ENCODE measurements around the gene HSPB9.
A peak's percentile ranks its signal among the peaks of the same experiment; 100 is the strongest.

The HSPB9 gene

GRCh38 chr17:42112552-42113176 lies 9.9 kb upstream of the HSPB9 start, which contains the start of gene DHX58:
Gene DHX58 (minus strand): TSS chr17:42112714. CDS start chr17:42111892, 822 bp downstream.
- TF ChIP-seq, protein P1, sequence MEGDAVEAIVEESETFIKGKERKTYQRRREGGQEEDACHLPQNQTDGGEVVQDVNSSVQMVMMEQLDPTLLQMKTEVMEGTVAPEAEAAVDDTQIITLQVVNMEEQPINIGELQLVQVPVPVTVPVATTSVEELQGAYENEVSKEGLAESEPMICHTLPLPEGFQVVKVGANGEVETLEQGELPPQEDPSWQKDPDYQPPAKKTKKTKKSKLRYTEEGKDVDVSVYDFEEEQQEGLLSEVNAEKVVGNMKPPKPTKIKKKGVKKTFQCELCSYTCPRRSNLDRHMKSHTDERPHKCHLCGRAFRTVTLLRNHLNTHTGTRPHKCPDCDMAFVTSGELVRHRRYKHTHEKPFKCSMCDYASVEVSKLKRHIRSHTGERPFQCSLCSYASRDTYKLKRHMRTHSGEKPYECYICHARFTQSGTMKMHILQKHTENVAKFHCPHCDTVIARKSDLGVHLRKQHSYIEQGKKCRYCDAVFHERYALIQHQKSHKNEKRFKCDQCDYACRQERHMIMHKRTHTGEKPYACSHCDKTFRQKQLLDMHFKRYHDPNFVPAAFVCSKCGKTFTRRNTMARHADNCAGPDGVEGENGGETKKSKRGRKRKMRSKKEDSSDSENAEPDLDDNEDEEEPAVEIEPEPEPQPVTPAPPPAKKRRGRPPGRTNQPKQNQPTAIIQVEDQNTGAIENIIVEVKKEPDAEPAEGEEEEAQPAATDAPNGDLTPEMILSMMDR (IDR thresholded peaks at IDR 0.05) = no peak

DNA sequence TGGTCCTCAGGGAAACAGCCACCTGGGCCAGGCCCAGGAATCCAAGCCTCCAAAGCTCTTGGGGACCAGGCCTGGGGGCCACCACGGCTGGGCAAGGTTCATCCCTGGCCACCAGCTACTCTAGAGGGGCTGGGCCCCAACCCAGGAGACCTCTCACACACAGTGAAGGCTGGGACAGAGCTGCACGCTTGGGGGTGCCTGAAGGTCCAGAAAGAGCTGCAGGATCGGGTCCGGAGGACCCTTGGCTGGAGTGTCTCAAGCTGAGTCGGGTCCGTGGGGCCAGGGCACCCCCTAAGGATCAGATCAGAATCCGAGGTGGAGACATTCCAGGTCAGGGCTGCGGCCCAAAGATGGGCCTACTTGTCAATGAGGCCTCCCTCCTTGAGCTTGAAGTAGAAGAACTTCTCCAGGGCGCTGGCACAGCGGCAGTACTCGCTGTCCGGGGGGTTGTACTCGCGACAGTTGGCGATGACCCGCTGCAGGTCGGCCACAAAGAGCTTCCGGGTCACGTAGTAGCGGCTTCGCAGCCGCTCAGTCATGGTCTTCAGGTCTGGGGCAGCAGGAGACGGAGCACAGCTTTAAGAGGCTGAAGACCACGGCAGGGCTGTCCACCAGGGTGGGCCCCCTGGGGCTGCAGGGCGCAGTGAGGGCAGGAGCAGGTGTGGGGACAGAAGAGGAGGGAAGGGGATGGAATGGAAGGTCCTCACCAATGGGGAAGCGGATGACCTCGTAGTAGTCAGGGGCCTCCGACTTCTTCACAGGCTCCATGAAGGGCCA lies 9.1 kb upstream of the HSPB9 start:
- TF ChIP-seq, protein P1 (IDR thresholded peaks at IDR 0.05) = no peak

DNA sequence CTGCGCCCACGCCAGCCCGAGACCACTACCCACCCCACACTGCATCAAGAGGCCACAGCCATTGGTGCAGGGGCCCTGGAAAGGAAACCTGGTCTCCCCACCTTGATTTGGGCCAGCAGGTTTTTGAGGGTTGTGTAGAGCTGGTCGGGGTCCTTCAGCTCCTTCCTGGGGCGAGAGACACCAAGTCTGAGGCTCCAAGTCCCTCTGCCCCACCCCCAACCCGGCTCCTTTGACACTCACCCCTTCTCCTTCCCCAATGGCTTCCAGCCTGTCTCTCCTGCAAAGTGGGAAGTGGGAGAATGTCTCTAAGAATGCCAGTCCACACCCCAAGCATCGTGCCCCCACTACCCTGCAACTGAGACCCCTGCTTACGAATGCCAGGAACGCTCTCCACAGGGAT lies 8.5 kb upstream of the HSPB9 start:
- TF ChIP-seq, protein P1 (IDR thresholded peaks at IDR 0.05) = no peak

- TF ChIP-seq, protein P1 (IDR thresholded peaks at IDR 0.05) = peak; percentile 85
Observed at GRCh38 chr17:42116705-42117396, 5.8 kb upstream of the HSPB9 start.

DNA sequence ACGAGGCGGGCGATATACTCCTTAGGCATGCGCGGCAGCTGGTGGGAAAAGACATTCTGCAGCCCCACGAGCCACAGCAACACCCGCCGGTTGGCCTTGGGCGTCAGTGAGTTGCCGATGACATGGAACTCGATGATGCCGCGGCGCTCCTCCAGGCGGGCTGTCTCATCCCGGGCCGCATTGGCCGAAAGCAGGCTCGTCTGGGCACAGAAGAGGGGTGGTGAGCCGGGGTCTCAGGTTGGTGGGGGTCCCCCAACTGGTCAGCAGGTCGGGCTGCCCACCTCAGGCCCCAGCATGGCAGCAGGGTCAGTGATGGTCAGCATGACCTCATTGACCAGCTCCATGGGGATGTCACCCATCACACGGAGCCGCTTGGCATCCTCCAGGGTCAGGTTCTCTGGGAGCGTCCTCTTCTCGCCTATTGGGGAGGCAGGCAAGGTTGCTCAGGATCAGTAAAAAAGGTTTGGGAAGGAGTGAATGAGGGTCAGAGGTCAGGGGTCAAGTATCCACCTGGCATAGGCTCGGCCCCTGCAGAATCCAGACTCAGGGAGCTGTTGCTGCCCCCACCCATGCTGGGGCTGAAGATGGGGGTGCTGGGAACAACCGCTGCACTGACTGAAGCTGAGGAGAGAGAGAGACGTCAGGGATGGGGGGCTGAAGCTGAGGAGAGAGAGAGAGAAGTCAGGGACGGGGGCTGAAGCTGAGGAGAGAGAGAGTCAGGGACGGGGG lies 5.0 kb upstream of the HSPB9 start:
- TF ChIP-seq, protein P1 (IDR thresholded peaks at IDR 0.05) = no peak

- TF ChIP-seq, protein P1 (IDR thresholded peaks at IDR 0.05) = no peak
Observed at GRCh38 chr17:42118126-42118510, 4.5 kb upstream of the HSPB9 start.

DNA sequence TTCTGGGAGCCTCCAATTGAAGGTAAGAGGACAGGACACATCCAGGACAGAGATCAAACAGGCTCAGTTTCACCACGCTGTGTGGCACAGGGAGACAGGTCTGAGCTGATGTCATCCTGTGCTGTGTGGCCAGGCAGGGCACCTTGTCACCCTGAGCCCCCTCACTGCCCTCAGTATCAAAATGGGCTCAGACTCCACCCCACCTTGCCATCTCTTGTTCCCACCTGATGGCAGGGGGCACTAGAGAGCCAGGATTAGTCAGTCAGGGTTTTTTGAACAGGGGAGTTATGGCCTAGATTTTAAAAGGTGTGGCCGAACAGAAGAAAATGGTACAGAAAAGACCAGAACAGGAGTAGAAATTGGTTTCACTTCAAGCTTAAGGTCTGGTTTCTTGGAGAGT lies 4.1 kb upstream of the HSPB9 start:
- TF ChIP-seq, protein P1 (IDR thresholded peaks at IDR 0.05) = peak; percentile 44; the same call in 1 of the 2 replicates
